Colonic mucosa (tissue), 4 donors: ENCODE measurements around the gene DSTYK. TPM values are rescaled to one million over a fixed set of nuclear protein-coding genes. Genes with fewer than 3 reads are reported as not detected.

Experiments used
- DNase-seq: peaks from one replicate; pipeline ENCODE4 v3.0.0-alpha.2; 2020
- H3K27ac ChIP-seq: fragments of 200-600 bp; one replicate; pipeline ENCODE4 v1.8.0; 2021
- H3K27me3 ChIP-seq: fragments of 200-600 bp; one replicate; pipeline ENCODE4 v1.8.0; 2021
- H3K36me3 ChIP-seq: fragments of 200-600 bp; one replicate; pipeline ENCODE4 v1.8.0; 2021
- H3K4me1 ChIP-seq: fragments of 200-600 bp; one replicate; pipeline ENCODE4 v1.8.0; 2021; ENCODE audit warnings: mild to moderate bottlenecking
- H3K4me3 ChIP-seq: fragments of 200-600 bp; one replicate; pipeline ENCODE4 v1.8.0; 2021
- H3K9ac ChIP-seq, 2 donors: one replicate each; pipeline ENCODE4 v1.7.0; 2013; ENCODE audit warnings: control low read depth in 2 of 2, low read depth in 2 of 2, low read length in 2 of 2
- H3K9me3 ChIP-seq: fragments of 200-600 bp; one replicate; pipeline ENCODE4 v1.8.0; 2021
- CTCF ChIP-seq: fragments of 200-600 bp; IDR thresholded peaks from one replicate; pipeline ENCODE4 v1.8.0; 2022; ENCODE audit warnings: antibody characterized with exemption, mild to moderate bottlenecking
- intact Hi-C: fragments of 100-400 bp; cut with DNase I; formaldehyde crosslinking; loops from one replicate; pipeline ENCODE4 v1.14.1; 2022
- total RNA-seq, 2 donors: library from RNA; stranded (reverse); fragmentation: NEBNext Ultra II Directional in 1 of 2; extraction: Animal tissue kit (Norgen Biotek cat#: 25700) in 1 of 2; gene quantifications; one replicate each; pipeline ENCODE4 v1.2.1, GENCODE V29; 2021
- donor health status: healthy.
- donor health status: DM: no; HTN: no; CAD: no.
- donor health status: DM: no; HTN: no; CAD: no.

DSTYK gene
- total RNA-seq, 2 donors from 2014 or later = 4.5 to 5.7 TPM

GRCh38 chr1:205257735-205258134 lies 46.2 kb upstream of the DSTYK start:
- Histone ChIP-seq H3K27ac (no peak overlapping the region), H3K27me3 (no peaks in the 10 kb centered on the region), H3K4me3 (no peak overlapping the region), H3K4me1 (no peaks in the 10 kb centered on the region), H3K36me3 (no peaks in the 10 kb centered on the region), H3K9ac (no peak overlapping the region), H3K9me3 (no peaks in the 10 kb centered on the region)
- intact Hi-C loops = loop anchor here (10.0 kb wide), 1 partner anchor 113 kb away; no protein-coding TSS in a partner anchor
- DNase-seq = no peak
- no peak for TF ChIP-seq CTCF

- no peak overlapping the region for H3K27ac ChIP-seq
- H3K36me3 ChIP-seq = no peaks in the 10 kb centered on the region
- H3K9ac ChIP-seq = no peak overlapping the region
- intact Hi-C loops = loop anchor here (10.0 kb wide), 1 partner anchor 112 kb away; no protein-coding TSS in a partner anchor
- TF ChIP-seq CTCF = no peak
- H3K4me3 ChIP-seq = no peak overlapping the region
- no peaks in the 10 kb centered on the region for H3K9me3 ChIP-seq
- no peaks in the 10 kb centered on the region for H3K4me1 ChIP-seq
- H3K27me3 ChIP-seq = no peaks in the 10 kb centered on the region
- no peak for DNase-seq
Observed at GRCh38 chr1:205256951-205257625, 45.6 kb upstream of the DSTYK start.

GRCh38 chr1:205255941-205256780 lies 44.7 kb upstream of the DSTYK start:
- no peaks in the 10 kb centered on the region for H3K27me3 ChIP-seq
- TF ChIP-seq CTCF = peak; percentile 95
- H3K9me3 ChIP-seq = no peaks in the 10 kb centered on the region
- H3K4me1 ChIP-seq = no peaks in the 10 kb centered on the region
- intact Hi-C loops = loop anchor here (10.0 kb wide), 1 partner anchor 111 kb away; no protein-coding TSS in a partner anchor
- no peak overlapping the region for H3K4me3 ChIP-seq
- peak; percentile 93 for DNase-seq
- H3K36me3 ChIP-seq = no peaks in the 10 kb centered on the region
- H3K9ac ChIP-seq = no peak overlapping the region
- H3K27ac ChIP-seq = no peak overlapping the region

- H3K4me1 ChIP-seq = no peaks in the 10 kb centered on the region
- H3K9ac ChIP-seq = no peak overlapping the region
- no peak overlapping the region for H3K27ac ChIP-seq
- no peak for TF ChIP-seq CTCF
- intact Hi-C loops = loop anchor here (5.0 to 10.0 kb wide), 2 partner anchors 107 to 264 kb away; no protein-coding TSS in a partner anchor
- H3K36me3 ChIP-seq = no peaks in the 10 kb centered on the region
- DNase-seq = no peak
- no peak overlapping the region for H3K4me3 ChIP-seq
- no peaks in the 10 kb centered on the region for H3K9me3 ChIP-seq
- no peaks in the 10 kb centered on the region for H3K27me3 ChIP-seq
Observed at GRCh38 chr1:205251576-205251975, 40.1 kb upstream of the DSTYK start.

- Histone ChIP-seq H3K27ac (no peak overlapping the region), H3K4me3 (no peak overlapping the region), H3K27me3 (no peaks in the 10 kb centered on the region), H3K9me3 (no peaks in the 10 kb centered on the region), H3K36me3 (no peaks in the 10 kb centered on the region), H3K9ac (no peak overlapping the region), H3K4me1 (no peaks in the 10 kb centered on the region)
- no peak for DNase-seq
- intact Hi-C loops = loop anchor here (5.0 to 10.0 kb wide), 2 partner anchors 106 to 263 kb away; no protein-coding TSS in a partner anchor
- no peak for TF ChIP-seq CTCF
Observed at GRCh38 chr1:205250699-205251098, 39.2 kb upstream of the DSTYK start.
